K562 (cell line): ENCODE results near the gene AHI1. TPM values are rescaled to one million over a fixed set of nuclear protein-coding genes. Genes with fewer than 3 reads are reported as not detected.

Source experiments
- CBFA2T3 ChIP-seq: fragments of 450-650 bp; IDR thresholded peaks from 2 replicates; pipeline ENCODE4 v1.6.1; 2017
- EHMT2 ChIP-seq: fragments of 450-650 bp; IDR thresholded peaks from 2 replicates; pipeline ENCODE4 v1.6.1; 2018; ENCODE audit warnings: antibody characterized with exemption
- HLTF ChIP-seq: fragments of 450-650 bp; IDR thresholded peaks from 2 replicates; pipeline ENCODE4 v1.6.1; 2016
- MAZ ChIP-seq, 2 experiments: fragments of 450-650 bp in 1 of 2; sonication (generic) in 1 of 2; formaldehyde crosslinking; IDR thresholded peaks in 1 of 2; conservative IDR thresholded peaks in 1 of 2; 2 replicates each; pipeline versions ENCODE4 v1.4.0 to v1.5.0; 2020; ENCODE audit warnings: mild to moderate bottlenecking in 1 of 2, missing genetic modification reagents in 1 of 2
- MCM3 ChIP-seq: fragments of 450-650 bp; IDR thresholded peaks from 2 replicates; pipeline ENCODE4 v1.6.1; 2016
- MXI1 ChIP-seq: IDR thresholded peaks from 2 replicates; pipeline ENCODE4 v1.6.1; 2011; ENCODE audit warnings: low read depth, mild to moderate bottlenecking, improper control_type of control experiment, low read length
- NCOA4 ChIP-seq: fragments of 450-650 bp; IDR thresholded peaks from 2 replicates; pipeline ENCODE4 v1.6.1; 2018; ENCODE audit warnings: mild to moderate bottlenecking; ENCODE audit not compliant: partially characterized antibody
- NFIC ChIP-seq: fragments of 450-650 bp; IDR thresholded peaks from 2 replicates; pipeline ENCODE4 v1.6.1; 2017; ENCODE audit warnings: mild to moderate bottlenecking, inconsistent platforms
- POLR2AphosphoS2 ChIP-seq: IDR thresholded peaks from 2 replicates; pipeline ENCODE4 v1.6.1; 2012; ENCODE audit warnings: low read length, improper control_type of control experiment
- POLR2AphosphoS5 ChIP-seq: IDR thresholded peaks from 2 replicates; pipeline ENCODE4 v1.6.1; 2011; ENCODE audit warnings: mild to moderate bottlenecking, low read depth, low read length, moderate library complexity; ENCODE audit not compliant: control insufficient read depth, insufficient read depth
- SAFB2 ChIP-seq: fragments of 200-400 bp; formaldehyde crosslinking; IDR thresholded peaks from 2 replicates; pipeline ENCODE4 v1.6.1; 2018; ENCODE audit warnings: borderline replicate concordance, low read length, low read depth, moderate library complexity; ENCODE audit not compliant: severe bottlenecking
- SAP30 ChIP-seq: fragments of 200-600 bp; sonication (generic); IDR thresholded peaks from 2 replicates; pipeline ENCODE4 v1.6.1; 2012; ENCODE audit warnings: borderline replicate concordance, low read depth, mild to moderate bottlenecking, moderate library complexity, low read length, control low read depth, inconsistent platforms; ENCODE audit not compliant: insufficient read depth, poor library complexity, severe bottlenecking
- ZNF140 ChIP-seq: fragments of 250-450 bp; sonication (Bioruptor Pico); IDR thresholded peaks from 2 replicates; pipeline ENCODE4 v1.8.0; 2021; ENCODE audit warnings: moderate library complexity, mild to moderate bottlenecking, inconsistent platforms
- ZNF324 ChIP-seq: fragments of 250-450 bp; sonication (Bioruptor Pico); IDR thresholded peaks from 2 replicates; pipeline ENCODE4 v1.4.0; 2020; ENCODE audit warnings: mild to moderate bottlenecking
- ZNF644 ChIP-seq: fragments of 200-800 bp; sonication (Bioruptor generic); IDR thresholded peaks from 2 replicates; pipeline ENCODE4 v1.6.1; 2016; ENCODE audit warnings: low read depth, missing genetic modification characterization, missing compliant biosample characterization
- ZNF707 ChIP-seq: fragments of 250-450 bp; sonication (Bioruptor Pico); conservative IDR thresholded peaks from 2 replicates; pipeline ENCODE4 v1.8.0; 2022; ENCODE audit warnings: inconsistent platforms, mild to moderate bottlenecking, moderate library complexity
- ZNF79 ChIP-seq: fragments of 250-450 bp; sonication (Bioruptor Pico); IDR thresholded peaks from 2 replicates; pipeline ENCODE4 v1.4.0; 2020; ENCODE audit warnings: low read depth, mild to moderate bottlenecking, moderate library complexity
- polyA plus RNA-seq, 8 experiments: library from polyadenylated mRNA; depleted of rRNA in 4 of 8; stranded (reverse) in 5 of 8; unstranded in 3 of 8; fragments of >200 nt; fragmentation: Nextera tagmentation in 2 of 8; fragmentation: Illumina TruSeq in 1 of 8; extraction: Ambion mirVana in 2 of 8; extraction: Trizol in 1 of 8; gene quantifications; 2 replicates each; pipeline versions ENCODE4 v1.2.1 to v1.2.3, GENCODE V29; 2011 to 2014; ENCODE audit warnings: inconsistent platforms in 1 of 8, missing spikeins in 1 of 8
- total RNA-seq, 7 experiments: library from RNA; depleted of rRNA in 6 of 7; stranded (reverse); fragments of >200 nt in 6 of 7; fragmentation: Illumina TruSeq in 2 of 7; extraction: Trizol in 2 of 7; gene quantifications; 2 replicates each; pipeline versions ENCODE4 v1.2.1 to v1.2.3, GENCODE V29; 2011 to 2021; ENCODE audit warnings: low replicate concordance in 1 of 7
- TF ChIP-seq, protein P1 (sequence below): fragments of 450-650 bp; conservative IDR thresholded peaks from 2 replicates; pipeline ENCODE4 v1.6.1; 2016; ENCODE audit warnings: missing genetic modification characterization, low read depth, mild to moderate bottlenecking, control low read depth, missing compliant biosample characterization
- TF ChIP-seq, protein P2 (sequence below): fragments of 250-450 bp; sonication (Bioruptor Pico); IDR thresholded peaks from 2 replicates; pipeline ENCODE4 v1.4.0; 2020; ENCODE audit warnings: mild to moderate bottlenecking, moderate library complexity, borderline replicate concordance
- TF ChIP-seq, protein P3 (sequence below), 2 experiments: fragments of 450-650 bp; conservative IDR thresholded peaks; 2 replicates each; pipeline ENCODE4 v1.6.1; 2017; ENCODE audit warnings: mild to moderate bottlenecking in 2 of 2, moderate library complexity in 2 of 2

The AHI1 gene
- total and polyA plus RNA-seq, 9 of the 15 experiments (the other 6 are each of a cell fraction or from before 2014, with no cell fraction given), result 24.7 to 54.9 (median 32.2) TPM

DNA sequence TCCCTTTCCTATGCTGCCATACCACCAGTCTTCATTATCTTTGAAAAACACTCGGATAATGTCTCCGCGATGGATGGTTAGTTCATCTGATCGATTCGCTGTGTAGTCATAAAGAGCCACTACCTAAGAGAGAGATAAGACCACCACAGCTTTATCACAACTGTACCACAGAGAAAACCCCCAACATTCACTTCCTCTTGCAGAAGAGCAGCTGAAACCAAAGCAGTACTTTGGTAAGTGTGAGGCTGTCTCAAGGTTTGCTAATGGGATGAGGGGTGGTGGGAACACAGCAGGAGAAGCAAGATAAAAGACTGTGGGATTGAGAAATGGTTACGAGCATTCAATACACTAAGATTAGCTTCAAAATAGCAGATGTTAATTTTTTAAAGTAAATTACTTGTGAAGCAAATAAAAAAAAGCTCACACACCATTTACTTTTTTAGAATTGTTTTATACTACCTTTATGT lies 174.3 kb downstream of the AHI1 start (continued):
- TF ChIP-seq SAFB2 (no peak), ZNF79 (CRISPR knock-in tag) (peak; percentile 68; the same call in 1 of the 2 replicates), ZNF324 (peak; percentile 24; the same call in 1 of the 2 replicates), MCM3 (no peak), POLR2AphosphoS5 (peak; percentile 100), NCOA4 (peak; percentile 95), ZNF707 (CRISPR knock-in tag) (0 out of 2 replicates have a peak, but pooled peaks have one; percentile 41), MAZ (CRISPR knock-in tag; conservative IDR thresholded peaks at IDR 0.05 in 1 of 2, IDR thresholded peaks at IDR 0.05 in 1 of 2) (peak; percentile 84 to 95), CBFA2T3 (peak; percentile 100), ZNF140 (CRISPR knock-in tag) (no peak), SAP30 (no peak), ZNF644 (tag) (peak; percentile 97), MXI1 (peak; percentile 76; the same call in 1 of the 2 replicates), HLTF (peak; percentile 99), NFIC (peak; percentile 98), POLR2AphosphoS2 (no peak), EHMT2 (peak; percentile 70)
- TF ChIP-seq, protein P1, sequence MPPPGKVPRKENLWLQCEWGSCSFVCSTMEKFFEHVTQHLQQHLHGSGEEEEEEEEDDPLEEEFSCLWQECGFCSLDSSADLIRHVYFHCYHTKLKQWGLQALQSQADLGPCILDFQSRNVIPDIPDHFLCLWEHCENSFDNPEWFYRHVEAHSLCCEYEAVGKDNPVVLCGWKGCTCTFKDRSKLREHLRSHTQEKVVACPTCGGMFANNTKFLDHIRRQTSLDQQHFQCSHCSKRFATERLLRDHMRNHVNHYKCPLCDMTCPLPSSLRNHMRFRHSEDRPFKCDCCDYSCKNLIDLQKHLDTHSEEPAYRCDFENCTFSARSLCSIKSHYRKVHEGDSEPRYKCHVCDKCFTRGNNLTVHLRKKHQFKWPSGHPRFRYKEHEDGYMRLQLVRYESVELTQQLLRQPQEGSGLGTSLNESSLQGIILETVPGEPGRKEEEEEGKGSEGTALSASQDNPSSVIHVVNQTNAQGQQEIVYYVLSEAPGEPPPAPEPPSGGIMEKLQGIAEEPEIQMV (tag), result peak; percentile 92
- TF ChIP-seq, protein P2, sequence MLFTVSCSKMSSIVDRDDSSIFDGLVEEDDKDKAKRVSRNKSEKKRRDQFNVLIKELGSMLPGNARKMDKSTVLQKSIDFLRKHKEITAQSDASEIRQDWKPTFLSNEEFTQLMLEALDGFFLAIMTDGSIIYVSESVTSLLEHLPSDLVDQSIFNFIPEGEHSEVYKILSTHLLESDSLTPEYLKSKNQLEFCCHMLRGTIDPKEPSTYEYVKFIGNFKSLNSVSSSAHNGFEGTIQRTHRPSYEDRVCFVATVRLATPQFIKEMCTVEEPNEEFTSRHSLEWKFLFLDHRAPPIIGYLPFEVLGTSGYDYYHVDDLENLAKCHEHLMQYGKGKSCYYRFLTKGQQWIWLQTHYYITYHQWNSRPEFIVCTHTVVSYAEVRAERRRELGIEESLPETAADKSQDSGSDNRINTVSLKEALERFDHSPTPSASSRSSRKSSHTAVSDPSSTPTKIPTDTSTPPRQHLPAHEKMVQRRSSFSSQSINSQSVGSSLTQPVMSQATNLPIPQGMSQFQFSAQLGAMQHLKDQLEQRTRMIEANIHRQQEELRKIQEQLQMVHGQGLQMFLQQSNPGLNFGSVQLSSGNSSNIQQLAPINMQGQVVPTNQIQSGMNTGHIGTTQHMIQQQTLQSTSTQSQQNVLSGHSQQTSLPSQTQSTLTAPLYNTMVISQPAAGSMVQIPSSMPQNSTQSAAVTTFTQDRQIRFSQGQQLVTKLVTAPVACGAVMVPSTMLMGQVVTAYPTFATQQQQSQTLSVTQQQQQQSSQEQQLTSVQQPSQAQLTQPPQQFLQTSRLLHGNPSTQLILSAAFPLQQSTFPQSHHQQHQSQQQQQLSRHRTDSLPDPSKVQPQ (CRISPR knock-in tag), result no peak
- TF ChIP-seq, protein P3, sequence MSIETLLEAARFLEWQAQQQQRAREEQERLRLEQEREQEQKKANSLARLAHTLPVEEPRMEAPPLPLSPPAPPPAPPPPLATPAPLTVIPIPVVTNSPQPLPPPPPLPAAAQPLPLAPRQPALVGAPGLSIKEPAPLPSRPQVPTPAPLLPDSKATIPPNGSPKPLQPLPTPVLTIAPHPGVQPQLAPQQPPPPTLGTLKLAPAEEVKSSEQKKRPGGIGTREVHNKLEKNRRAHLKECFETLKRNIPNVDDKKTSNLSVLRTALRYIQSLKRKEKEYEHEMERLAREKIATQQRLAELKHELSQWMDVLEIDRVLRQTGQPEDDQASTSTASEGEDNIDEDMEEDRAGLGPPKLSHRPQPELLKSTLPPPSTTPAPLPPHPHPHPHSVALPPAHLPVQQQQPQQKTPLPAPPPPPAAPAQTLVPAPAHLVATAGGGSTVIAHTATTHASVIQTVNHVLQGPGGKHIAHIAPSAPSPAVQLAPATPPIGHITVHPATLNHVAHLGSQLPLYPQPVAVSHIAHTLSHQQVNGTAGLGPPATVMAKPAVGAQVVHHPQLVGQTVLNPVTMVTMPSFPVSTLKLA (conservative IDR thresholded peaks at IDR 0.05), result peak; percentile 42 to 88; a peak in 3 of 4 replicates
